Measurements from ENCODE around the gene OLA1.

Gene OLA1

GRCh38 chr2:174180165-174180724 is 68.1 kb downstream of the OLA1 start:
- no peak overlapping the region for H3K4me3 ChIP-seq (ENCODE audit: low read depth, low read length)
- no peak for DNase-seq (ENCODE audit: low read depth)

DNA sequence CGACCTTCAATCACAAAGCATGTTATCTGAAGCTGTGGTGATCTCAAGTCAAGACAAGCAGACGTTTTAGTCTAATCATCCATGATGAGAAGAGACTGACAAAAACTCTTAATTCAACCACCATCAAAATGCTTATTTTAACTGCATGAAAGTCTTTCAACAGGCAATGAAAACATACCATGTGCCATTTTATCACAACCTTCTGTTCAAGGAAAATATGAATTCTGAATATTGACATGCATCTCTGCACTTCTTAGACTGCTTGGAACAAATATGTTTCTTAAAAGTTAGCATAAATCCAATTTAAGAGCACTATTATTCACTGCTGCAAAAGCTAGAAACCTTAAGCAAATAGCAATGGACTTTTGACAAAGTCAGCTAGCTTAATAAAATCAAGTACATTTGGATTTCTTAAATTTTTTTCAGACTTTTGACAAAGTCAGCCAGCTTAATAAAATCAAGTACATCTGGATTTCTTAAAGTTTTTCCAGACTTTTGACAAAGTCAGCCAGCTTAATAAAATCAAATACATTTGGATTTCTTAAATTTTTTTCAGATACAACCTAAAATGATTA is 70.9 kb downstream of the OLA1 start:
- TF ChIP-seq, protein P1, sequence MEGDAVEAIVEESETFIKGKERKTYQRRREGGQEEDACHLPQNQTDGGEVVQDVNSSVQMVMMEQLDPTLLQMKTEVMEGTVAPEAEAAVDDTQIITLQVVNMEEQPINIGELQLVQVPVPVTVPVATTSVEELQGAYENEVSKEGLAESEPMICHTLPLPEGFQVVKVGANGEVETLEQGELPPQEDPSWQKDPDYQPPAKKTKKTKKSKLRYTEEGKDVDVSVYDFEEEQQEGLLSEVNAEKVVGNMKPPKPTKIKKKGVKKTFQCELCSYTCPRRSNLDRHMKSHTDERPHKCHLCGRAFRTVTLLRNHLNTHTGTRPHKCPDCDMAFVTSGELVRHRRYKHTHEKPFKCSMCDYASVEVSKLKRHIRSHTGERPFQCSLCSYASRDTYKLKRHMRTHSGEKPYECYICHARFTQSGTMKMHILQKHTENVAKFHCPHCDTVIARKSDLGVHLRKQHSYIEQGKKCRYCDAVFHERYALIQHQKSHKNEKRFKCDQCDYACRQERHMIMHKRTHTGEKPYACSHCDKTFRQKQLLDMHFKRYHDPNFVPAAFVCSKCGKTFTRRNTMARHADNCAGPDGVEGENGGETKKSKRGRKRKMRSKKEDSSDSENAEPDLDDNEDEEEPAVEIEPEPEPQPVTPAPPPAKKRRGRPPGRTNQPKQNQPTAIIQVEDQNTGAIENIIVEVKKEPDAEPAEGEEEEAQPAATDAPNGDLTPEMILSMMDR (IDR thresholded peaks at IDR 0.05; ENCODE audit: low read depth, low read length, missing control alignments) = no peak
- no peak for DNase-seq (ENCODE audit: low read depth)
- in situ Hi-C loops (cut with HindIII; ENCODE audit: low sequenced_read_pairs) = no loop called here
- H3K4me3 ChIP-seq (ENCODE audit: low read depth, low read length) = no peak overlapping the region

More at GRCh38 chr2:174180165-174180724, 68.1 kb downstream of the OLA1 start:
- in situ Hi-C loops (cut with HindIII; ENCODE audit: low sequenced_read_pairs) = no loop called here
- TF ChIP-seq, protein P1 (IDR thresholded peaks at IDR 0.05; ENCODE audit: low read depth, low read length, missing control alignments) = no peak

GRCh38 chr2:174176898-174177297 is 71.4 kb downstream of the OLA1 start:
- H3K4me3 ChIP-seq (ENCODE audit: low read depth, low read length) = no peak overlapping the region
- TF ChIP-seq, protein P1 (IDR thresholded peaks at IDR 0.05; ENCODE audit: low read depth, low read length, missing control alignments) = no peak
- in situ Hi-C loops (cut with HindIII; ENCODE audit: low sequenced_read_pairs) = no loop called here
- peak; percentile 45 for DNase-seq (ENCODE audit: low read depth)

- in situ Hi-C loops (cut with HindIII; ENCODE audit: low sequenced_read_pairs) = no loop called here
- no peak for DNase-seq (ENCODE audit: low read depth)
- H3K4me3 ChIP-seq (ENCODE audit: low read depth, low read length) = no peak overlapping the region
- TF ChIP-seq, protein P1 (IDR thresholded peaks at IDR 0.05; ENCODE audit: low read depth, low read length, missing control alignments) = no peak
These were observed 73.6 kb downstream of the OLA1 start for GRCh38 chr2:174174741-174175140.

GRCh38 chr2:174172802-174173355 is 75.5 kb downstream of the OLA1 start:
- no peak overlapping the region for H3K4me3 ChIP-seq (ENCODE audit: low read depth, low read length)
- in situ Hi-C loops (cut with HindIII; ENCODE audit: low sequenced_read_pairs) = no loop called here
- DNase-seq (ENCODE audit: low read depth) = no peak
- TF ChIP-seq, protein P1 (IDR thresholded peaks at IDR 0.05; ENCODE audit: low read depth, low read length, missing control alignments) = no peak

GRCh38 chr2:174171686-174172445 is 76.5 kb downstream of the OLA1 start:
- TF ChIP-seq, protein P1 (IDR thresholded peaks at IDR 0.05; ENCODE audit: low read depth, low read length, missing control alignments) = no peak
- no peak overlapping the region for H3K4me3 ChIP-seq (ENCODE audit: low read depth, low read length)
- DNase-seq (ENCODE audit: low read depth) = no peak
- in situ Hi-C loops (cut with HindIII; ENCODE audit: low sequenced_read_pairs) = no loop called here
